H1 (cell line): ENCODE data around the gene B4GALNT3. TPM values are rescaled to one million over a fixed set of nuclear protein-coding genes. Genes with fewer than 3 reads are reported as not detected.

Source experiments
- CTCF ChIA-PET: fragments of 300-600 bp; sonication (Branson Sonifier 250); formaldehyde crosslinking; loops from one replicate; lab custom pipeline; 2021; ENCODE audit not compliant: partially characterized antibody; lab: Charles Lee
- POLR2A ChIA-PET: fragments of 300-600 bp; sonication (Branson Sonifier 250); formaldehyde crosslinking; loops from one replicate; lab custom pipeline; 2021; ENCODE audit warnings: inconsistent platforms; ENCODE audit not compliant: partially characterized antibody; lab: Charles Lee
- DNase-seq, 2 experiments: peaks; one replicate each; pipeline versions ENCODE4 v3.0.0 to v3.0.0-alpha.2; 2010 to 2022; ENCODE audit warnings: low spot score in 2 of 2, low read depth in 1 of 2, mixed read lengths in 1 of 2
- FAIRE-seq: peaks from 2 replicates; lab custom pipeline; 2011; peaks lifted over from hg19 to GRCh38; lab: Jason Lieb, UNC
- H2AFZ ChIP-seq: 2 replicates; pipeline ENCODE4 v1.8.1; 2012; ENCODE audit warnings: low read length, inconsistent platforms
- H2AK5ac ChIP-seq: 2 replicates; pipeline ENCODE4 v1.6.1; 2013; ENCODE audit warnings: low read depth, low read length
- H2BK120ac ChIP-seq: replicated peaks from 2 replicates; pipeline ENCODE3; 2013; ENCODE audit warnings: low read depth, low read length, inconsistent platforms
- H2BK12ac ChIP-seq: 2 replicates; pipeline ENCODE4 v1.6.1; 2013; ENCODE audit warnings: low read depth, low read length
- H2BK15ac ChIP-seq: 2 replicates; pipeline ENCODE4 v1.6.1; 2013; ENCODE audit warnings: low read length
- H2BK20ac ChIP-seq: 2 replicates; pipeline ENCODE4 v1.6.1; 2013; ENCODE audit warnings: low read length
- H2BK5ac ChIP-seq: 2 replicates; pipeline ENCODE4 v1.6.1; 2013; ENCODE audit warnings: low read depth, low read length
- H3K14ac ChIP-seq: 2 replicates; pipeline ENCODE4 v1.6.1; 2013; ENCODE audit warnings: inconsistent platforms; ENCODE audit not compliant: insufficient read length
- H3K18ac ChIP-seq: 2 replicates; pipeline ENCODE4 v1.6.1; 2013; ENCODE audit warnings: low read length; ENCODE audit errors: extremely low read depth
- H3K23ac ChIP-seq: 2 replicates; pipeline ENCODE4 v1.6.1; 2013; ENCODE audit warnings: inconsistent platforms; ENCODE audit not compliant: insufficient read length
- H3K23me2 ChIP-seq: 2 replicates; pipeline ENCODE4 v1.6.1; 2013; ENCODE audit warnings: low read depth, low read length
- H3K27ac ChIP-seq: 2 replicates; pipeline ENCODE4 v1.6.1; 2011; ENCODE audit warnings: low read depth, low read length, inconsistent platforms
- H3K27me3 ChIP-seq, 4 experiments: replicated peaks in 1 of 4; 1 replicate in 1 of 4; 2 replicates in 3 of 4; pipeline versions ENCODE4 v1.6.1 to v1.8.1; 2011 to 2013; ENCODE audit warnings: low read length in 3 of 4, mild to moderate bottlenecking in 3 of 4, inconsistent platforms in 2 of 4, mixed read lengths in 2 of 4, moderate library complexity in 1 of 4; ENCODE audit not compliant: control insufficient read depth in 3 of 4, insufficient read depth in 3 of 4; ENCODE audit errors: extremely low read depth in 1 of 4
- H3K36me3 ChIP-seq, 4 experiments: 2 replicates each; pipeline versions ENCODE4 v1.6.1 to v1.8.1; 2011 to 2013; ENCODE audit warnings: mild to moderate bottlenecking in 4 of 4, low read length in 3 of 4, moderate library complexity in 2 of 4, control low read depth in 1 of 4, inconsistent platforms in 1 of 4; ENCODE audit not compliant: insufficient read depth in 4 of 4, control insufficient read depth in 2 of 4
- H3K4ac ChIP-seq: replicated peaks from 2 replicates; pipeline ENCODE3; 2013; ENCODE audit warnings: low read length, low read depth, mixed read lengths, inconsistent platforms; ENCODE audit not compliant: insufficient read length
- H3K4me1 ChIP-seq, 4 experiments: replicated peaks in 1 of 4; 1 replicate in 1 of 4; 2 replicates in 3 of 4; pipeline versions ENCODE4 v1.6.1 to v1.8.1; 2011 to 2013; ENCODE audit warnings: low read length in 3 of 4, inconsistent platforms in 2 of 4, mixed read lengths in 1 of 4; ENCODE audit not compliant: insufficient read depth in 4 of 4, control insufficient read depth in 3 of 4
- H3K4me2 ChIP-seq, 2 experiments: 2 replicates each; pipeline versions ENCODE4 v1.6.1 to v1.8.1; 2011 to 2013; ENCODE audit warnings: low read depth in 2 of 2, low read length in 2 of 2, control low read depth in 1 of 2, inconsistent platforms in 1 of 2, mild to moderate bottlenecking in 1 of 2; ENCODE audit not compliant: insufficient read depth in 1 of 2
- H3K4me3 ChIP-seq, 4 experiments: fragments of 200-600, 300-600 bp in 1 of 4; sonication (generic), shearing (Covaris generic), sonication (Bioruptor Twin) in 1 of 4; 2 replicates each; pipeline versions ENCODE4 v1.5.1 to v1.8.1; 2011 to 2016; ENCODE audit warnings: low read length in 4 of 4, low read depth in 3 of 4, control low read depth in 2 of 4, inconsistent platforms in 2 of 4, mild to moderate bottlenecking in 2 of 4, mixed read lengths in 1 of 4, moderate library complexity in 1 of 4; ENCODE audit not compliant: insufficient read depth in 2 of 4; ENCODE audit errors: extremely low read depth in 1 of 4
- H3K56ac ChIP-seq: replicated peaks from 2 replicates; pipeline ENCODE3; 2013; ENCODE audit warnings: low read depth, mild to moderate bottlenecking, mixed read lengths, low read length, inconsistent platforms; ENCODE audit not compliant: insufficient read length
- H3K79me1 ChIP-seq: 2 replicates; pipeline ENCODE4 v1.6.1; 2013; ENCODE audit warnings: low read depth, low read length, control low read depth
- H3K79me2 ChIP-seq, 2 experiments: 2 replicates each; pipeline versions ENCODE4 v1.6.1 to v1.8.1; 2012 to 2013; ENCODE audit warnings: low read length in 2 of 2, mild to moderate bottlenecking in 2 of 2, inconsistent platforms in 1 of 2; ENCODE audit not compliant: insufficient read depth in 2 of 2, control insufficient read depth in 1 of 2
- H3K9ac ChIP-seq, 4 experiments: replicated peaks in 1 of 4; 1 replicate in 1 of 4; 2 replicates in 3 of 4; pipeline versions ENCODE4 v1.6.1 to v1.8.1; 2011 to 2013; ENCODE audit warnings: low read depth in 3 of 4, low read length in 3 of 4, control low read depth in 2 of 4, mild to moderate bottlenecking in 2 of 4, moderate library complexity in 2 of 4, inconsistent platforms in 1 of 4; ENCODE audit errors: extremely low read depth in 1 of 4
- H3K9me3 ChIP-seq, 2 experiments: 2 replicates each; pipeline versions ENCODE4 v1.6.1 to v1.8.1; 2012 to 2013; ENCODE audit warnings: mild to moderate bottlenecking in 2 of 2, moderate library complexity in 2 of 2, control low read depth in 1 of 2, inconsistent platforms in 1 of 2, low read depth in 1 of 2, low read length in 1 of 2, mixed read lengths in 1 of 2; ENCODE audit not compliant: insufficient read depth in 2 of 2
- H4K20me1 ChIP-seq, 2 experiments: replicated peaks in 1 of 2; 2 replicates each; pipeline versions ENCODE3 to v1.8.1; 2011 to 2013; ENCODE audit warnings: inconsistent platforms in 2 of 2, low read length in 2 of 2, mild to moderate bottlenecking in 1 of 2; ENCODE audit not compliant: insufficient read depth in 2 of 2, control insufficient read depth in 1 of 2
- H4K5ac ChIP-seq: 2 replicates; pipeline ENCODE4 v1.6.1; 2013; ENCODE audit warnings: low read length, low read depth, mixed read lengths, inconsistent platforms; ENCODE audit not compliant: insufficient read length
- H4K8ac ChIP-seq: 2 replicates; pipeline ENCODE4 v1.8.0; 2013; ENCODE audit warnings: mild to moderate bottlenecking, moderate library complexity, low read length, inconsistent platforms; ENCODE audit not compliant: insufficient read depth; ENCODE audit errors: extremely low read depth
- H4K91ac ChIP-seq: replicated peaks from 2 replicates; pipeline ENCODE3; 2013; ENCODE audit warnings: low read length, mixed read lengths, inconsistent platforms; ENCODE audit not compliant: insufficient read length
- CREB1 ChIP-seq: IDR thresholded peaks from 2 replicates; pipeline ENCODE4 v1.6.1; 2012; ENCODE audit warnings: inconsistent platforms
- GTF2F1 ChIP-seq: IDR thresholded peaks from 2 replicates; pipeline ENCODE4 v1.6.1; 2012; ENCODE audit warnings: low read depth, low read length, improper control_type of control experiment, borderline replicate concordance
- NANOG ChIP-seq: IDR thresholded peaks from 2 replicates; pipeline ENCODE4 v1.6.1; 2011; ENCODE audit warnings: low read length, low read depth, mild to moderate bottlenecking, inconsistent platforms; ENCODE audit not compliant: insufficient read depth, poor library complexity, severe bottlenecking
- POLR2AphosphoS5 ChIP-seq: IDR thresholded peaks from 2 replicates; pipeline ENCODE4 v1.6.1; 2011; ENCODE audit warnings: low read depth, low read length
- SP4 ChIP-seq: IDR thresholded peaks from 2 replicates; pipeline ENCODE4 v1.6.1; 2012; ENCODE audit warnings: low read length, inconsistent platforms
- ZNF274 ChIP-seq: IDR thresholded peaks from 2 replicates; pipeline ENCODE4 v1.7.0; 2012; ENCODE audit warnings: low read length, borderline replicate concordance; ENCODE audit errors: extremely low read depth
- WGBS, 2 experiments: shearing (Covaris generic) in 1 of 2; methylation state at CpG; one replicate each; pipeline versions ENCODE4 v1.1.6 to v1.1.7; 2013 to 2015; ENCODE audit warnings: low lambda C conversion rate in 2 of 2, mixed read lengths in 2 of 2, inconsistent platforms in 1 of 2, low coverage in 1 of 2, missing lambda C conversion rate in 1 of 2; ENCODE audit not compliant: insufficient replicate concordance in 2 of 2, insufficient coverage in 1 of 2, insufficient read length in 1 of 2; ENCODE audit errors: extremely low coverage in 1 of 2, missing lambda C conversion rate in 1 of 2; 5-methylcytosine and 5-hydroxymethylcytosine counted together
- polyA plus RNA-seq, 7 experiments: library from polyadenylated mRNA; depleted of rRNA in 3 of 7; stranded (reverse) in 5 of 7; unstranded in 2 of 7; fragments of >200 nt in 5 of 7; fragments of 200-250 nt in 2 of 7; gene quantifications; 1 replicate in 5 of 7; 2 replicates in 1 of 7; 4 replicates in 1 of 7; pipeline versions ENCODE4 v1.2.1 to v1.2.3, GENCODE V29; 2011 to 2013; ENCODE audit warnings: missing spikeins in 2 of 7, mixed read lengths in 2 of 7
- total RNA-seq: library from RNA; stranded (reverse); fragmentation: NEBNext Ultra II Directional; extraction: Animal tissue kit (Norgen Biotek cat#: 25700); gene quantifications from 2 replicates; pipeline ENCODE4 v1.2.1, GENCODE V29; 2021
- TF ChIP-seq, protein P1 (sequence below), 3 experiments: IDR thresholded peaks; 1 replicate in 2 of 3; 2 replicates in 1 of 3; pipeline versions ENCODE4 v1.5.1 to v1.6.1; 2011; ENCODE audit warnings: low read length in 3 of 3, mild to moderate bottlenecking in 3 of 3, inconsistent platforms in 2 of 3, low read depth in 1 of 3, moderate library complexity in 1 of 3; ENCODE audit not compliant: insufficient read depth in 1 of 3; ENCODE audit errors: control extremely low read depth in 1 of 3

The B4GALNT3 gene
- total and polyA plus RNA-seq, 2 of the 8 experiments (the other 6 are each of a cell fraction or from before 2014, with no cell fraction given) = 12.5 to 20.3 TPM

DNA sequence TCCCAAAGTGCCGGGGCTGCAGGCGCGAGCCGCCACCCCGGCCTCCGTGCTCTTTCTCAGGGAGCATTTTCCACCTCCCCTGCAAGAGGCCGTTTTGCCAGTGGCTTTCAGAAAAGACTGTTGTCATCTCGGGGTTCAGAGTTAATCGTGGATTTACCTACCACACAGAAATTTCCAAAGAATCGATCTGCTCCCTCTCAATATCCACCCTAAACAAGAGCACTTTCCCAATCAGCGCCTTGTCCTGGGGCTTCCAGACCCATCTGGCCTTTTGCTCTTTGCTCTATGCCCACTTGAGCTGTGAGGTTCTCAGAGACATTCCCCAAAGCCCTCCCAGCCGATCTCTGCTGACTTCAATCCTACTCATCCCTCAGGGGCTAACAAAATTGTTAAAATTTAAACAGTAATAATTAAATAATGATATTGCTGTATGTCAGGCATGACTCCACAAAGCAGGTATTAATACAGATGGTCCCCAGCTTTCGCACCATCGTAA, 116.9 kb downstream of the B4GALNT3 start:
- Histone ChIP-seq H4K91ac (no peak overlapping the region), H3K36me3 (no peaks in the 10 kb centered on the region), H3K9me3 (no peaks in the 10 kb centered on the region), H3K56ac (no peak overlapping the region), H3K4me2 (peak overlapping the region in 1 of 2 experiments; percentile 1; a peak in 1 of 4 replicates), H3K23ac (no peak overlapping the region), H3K27me3 (peaks cover 0 to 9% (median 7%) of the 10 kb centered on the region in 4 experiments; a peak in 6 of 7 replicates), H3K79me2 (no peaks in the 10 kb centered on the region), H3K18ac (no peak overlapping the region), H3K4ac (peak overlapping the region; percentile 14), H4K8ac (peak overlapping the region; percentile 84), H2BK12ac (no peak overlapping the region), H3K9ac (no peak overlapping the region), H2BK15ac (0 out of 2 replicates have a peak overlapping the region, but pooled peaks have one; percentile 29), H4K20me1 (peaks cover 0 to 3% of the 10 kb centered on the region in 2 experiments), H2BK20ac (no peak overlapping the region), H3K79me1 (no peaks in the 10 kb centered on the region; the same call in 1 of the 2 replicates), H2AK5ac (no peak overlapping the region), H2BK5ac (no peak overlapping the region), H2AFZ (peak overlapping the region; percentile 67), H3K23me2 (peaks cover 4% of the 10 kb centered on the region; the same call in 1 of the 2 replicates), H2BK120ac (no peak overlapping the region), H3K27ac (no peak overlapping the region), H3K4me3 (no peak overlapping the region), H3K4me1 (peaks cover 0 to 6% (median 2%) of the 10 kb centered on the region in 4 experiments; a peak in 5 of 7 replicates), H4K5ac (no peak overlapping the region), H3K14ac (no peak overlapping the region)
- no peak for DNase-seq
- WGBS, 2 experiments = 89% methylated on average over 14 of the region's 14 CpGs; no CpG with 5 or more reads in 1 of the 2 experiments
- ChIA-PET CTCF (interaction anchor here (0.6 to 6.4 kb wide), 30 partner anchors 10 to 373 kb away, joined by 3 to 41 read pairs (median 6); partner anchors contain the start of genes NINJ2, RAD52 and WNK1), POLR2A (interaction anchor here (0.5 to 0.8 kb wide), 2 partner anchors 104 to 174 kb away, joined by 3 read pairs; no protein-coding TSS in a partner anchor)
- TF ChIP-seq GTF2F1 (no peak), CREB1 (no peak), SP4 (no peak), ZNF274 (no peak), NANOG (no peak), POLR2AphosphoS5 (no peak)
- TF ChIP-seq, protein P1, sequence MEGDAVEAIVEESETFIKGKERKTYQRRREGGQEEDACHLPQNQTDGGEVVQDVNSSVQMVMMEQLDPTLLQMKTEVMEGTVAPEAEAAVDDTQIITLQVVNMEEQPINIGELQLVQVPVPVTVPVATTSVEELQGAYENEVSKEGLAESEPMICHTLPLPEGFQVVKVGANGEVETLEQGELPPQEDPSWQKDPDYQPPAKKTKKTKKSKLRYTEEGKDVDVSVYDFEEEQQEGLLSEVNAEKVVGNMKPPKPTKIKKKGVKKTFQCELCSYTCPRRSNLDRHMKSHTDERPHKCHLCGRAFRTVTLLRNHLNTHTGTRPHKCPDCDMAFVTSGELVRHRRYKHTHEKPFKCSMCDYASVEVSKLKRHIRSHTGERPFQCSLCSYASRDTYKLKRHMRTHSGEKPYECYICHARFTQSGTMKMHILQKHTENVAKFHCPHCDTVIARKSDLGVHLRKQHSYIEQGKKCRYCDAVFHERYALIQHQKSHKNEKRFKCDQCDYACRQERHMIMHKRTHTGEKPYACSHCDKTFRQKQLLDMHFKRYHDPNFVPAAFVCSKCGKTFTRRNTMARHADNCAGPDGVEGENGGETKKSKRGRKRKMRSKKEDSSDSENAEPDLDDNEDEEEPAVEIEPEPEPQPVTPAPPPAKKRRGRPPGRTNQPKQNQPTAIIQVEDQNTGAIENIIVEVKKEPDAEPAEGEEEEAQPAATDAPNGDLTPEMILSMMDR (IDR thresholded peaks at IDR 0.05; ENCODE audit: control extremely low read depth in 1 of 3, insufficient read depth in 1 of 3, low read depth in 1 of 3, low read length in 3 of 3) = no peak
- FAIRE-seq = no peak
